HG03060 (cell line): ENCODE results near the gene BORCS6.
A peak's percentile ranks its signal among the peaks of the same experiment; 100 is the strongest.

Experiments used
- ATAC-seq: cut with Tn5 transposase; IDR thresholded peaks from one replicate; pipeline ENCODE4 v1.9.1; 2021; ENCODE audit warnings: low read depth, moderate number of reproducible peaks; ENCODE audit not compliant: unreplicated experiment

The BORCS6 gene

GRCh38 chr17:8144401-8145231, 45.4 kb downstream of the BORCS6 start:
- ATAC-seq = no peak

DNA sequence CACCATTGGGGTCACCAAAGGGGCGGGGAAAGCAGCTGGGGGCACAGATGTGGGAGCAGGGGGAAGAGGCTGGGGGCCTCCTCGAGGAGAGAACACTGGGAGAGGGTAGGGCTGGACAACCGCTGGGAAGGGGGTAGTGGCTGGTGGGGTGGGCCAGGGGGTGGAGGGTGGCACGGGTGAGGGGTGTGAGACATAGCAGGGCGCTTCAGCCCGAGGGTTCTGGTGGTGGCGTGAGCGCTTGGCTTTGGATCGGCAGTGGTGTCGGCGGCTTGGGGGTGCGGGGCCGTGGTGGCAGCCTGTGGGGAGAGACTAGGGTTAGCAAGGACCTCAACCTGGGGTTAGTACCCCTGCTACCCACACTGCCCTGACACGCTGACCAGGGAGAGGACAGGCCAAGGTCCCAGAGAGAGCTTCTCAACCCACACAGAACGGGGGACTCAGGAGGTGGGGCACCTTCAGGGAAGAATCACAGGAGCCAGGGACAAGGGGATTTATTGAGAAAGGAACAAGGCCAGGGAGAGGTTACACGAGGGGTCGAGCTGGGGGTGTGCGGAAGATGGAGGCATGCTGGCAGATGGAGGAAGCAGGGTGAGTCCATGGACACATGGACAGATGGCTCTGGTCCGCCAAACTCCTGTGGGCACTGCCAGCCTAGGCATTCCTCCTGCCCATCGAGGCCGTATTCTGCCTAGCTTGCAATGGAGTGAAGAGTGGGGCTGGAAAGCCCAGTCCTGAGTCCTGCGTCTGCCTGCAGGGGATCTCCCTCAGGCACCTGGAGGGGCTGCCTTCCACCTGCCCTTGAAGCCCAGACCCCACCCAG, 46.2 kb downstream of the BORCS6 start:
- no peak for ATAC-seq

DNA sequence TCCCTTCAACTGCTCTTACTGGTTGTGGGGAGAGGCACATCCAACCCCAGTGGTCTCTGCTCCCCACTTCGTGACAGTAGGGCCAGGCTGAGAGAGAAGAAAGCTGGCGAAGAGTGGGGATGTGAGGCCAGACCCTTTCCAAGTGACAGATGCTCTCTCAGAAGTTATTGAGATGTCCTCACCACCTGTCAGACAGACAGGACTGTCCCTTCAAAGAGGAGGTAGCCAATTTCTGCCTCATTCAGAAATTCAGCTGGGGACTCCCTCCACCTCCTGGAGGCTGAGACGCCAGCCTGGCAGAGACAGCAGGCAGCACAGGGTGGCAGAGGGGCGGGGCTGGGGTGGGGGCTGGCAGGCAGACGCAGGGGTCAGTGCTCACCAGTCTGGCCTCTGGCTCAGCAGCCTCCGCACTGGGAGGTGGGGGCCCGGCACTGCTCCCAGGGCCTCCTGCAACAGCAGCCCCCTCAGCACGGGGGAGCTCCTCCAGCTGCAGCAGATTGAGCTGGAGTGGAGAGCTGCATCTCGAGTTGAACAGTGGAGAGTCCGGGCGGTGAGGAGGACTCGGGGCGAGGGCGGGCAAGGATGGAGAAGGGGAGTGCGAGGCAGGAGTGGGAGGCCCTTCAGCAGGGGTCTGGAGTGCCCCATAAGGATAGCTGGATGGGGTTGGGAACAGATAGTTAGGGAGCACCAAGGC, 46.9 kb downstream of the BORCS6 start:
- ATAC-seq = no peak

DNA sequence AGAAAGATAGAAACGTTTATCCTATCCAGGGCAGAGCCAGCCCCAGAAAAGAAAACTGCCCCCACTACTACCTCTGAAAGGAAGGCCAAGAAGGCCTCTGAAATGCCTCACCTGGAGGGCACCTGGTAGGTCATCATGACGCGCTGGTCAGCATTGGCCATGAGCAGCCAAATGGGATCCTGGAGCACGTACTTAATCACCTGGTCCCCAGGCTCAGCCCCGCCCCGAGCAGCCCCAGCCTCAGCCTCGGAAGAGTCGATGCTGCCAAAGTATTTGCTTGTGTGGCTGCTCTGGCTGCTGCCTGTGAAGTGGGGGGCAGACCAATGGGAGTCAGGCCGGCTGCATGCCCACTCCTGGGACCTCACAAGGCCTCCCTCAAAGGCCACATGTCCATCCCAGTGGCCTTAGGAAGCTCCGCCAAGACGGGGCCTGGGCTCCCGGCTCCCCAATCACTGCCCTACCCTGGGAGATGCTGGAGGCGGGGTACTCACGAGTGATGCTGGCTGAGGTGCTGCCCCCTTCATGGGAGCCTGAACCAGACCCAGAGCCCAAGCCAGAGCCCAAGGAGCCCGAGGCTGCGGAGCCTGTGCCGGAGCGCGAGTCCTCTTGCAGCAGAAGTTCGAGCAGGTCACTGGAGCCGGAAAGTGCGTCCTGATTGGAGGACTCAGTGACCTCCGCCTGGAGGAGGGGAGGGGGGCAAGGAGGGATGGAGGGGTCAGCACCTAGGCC, 47.7 kb downstream of the BORCS6 start:
- no peak for ATAC-seq

DNA sequence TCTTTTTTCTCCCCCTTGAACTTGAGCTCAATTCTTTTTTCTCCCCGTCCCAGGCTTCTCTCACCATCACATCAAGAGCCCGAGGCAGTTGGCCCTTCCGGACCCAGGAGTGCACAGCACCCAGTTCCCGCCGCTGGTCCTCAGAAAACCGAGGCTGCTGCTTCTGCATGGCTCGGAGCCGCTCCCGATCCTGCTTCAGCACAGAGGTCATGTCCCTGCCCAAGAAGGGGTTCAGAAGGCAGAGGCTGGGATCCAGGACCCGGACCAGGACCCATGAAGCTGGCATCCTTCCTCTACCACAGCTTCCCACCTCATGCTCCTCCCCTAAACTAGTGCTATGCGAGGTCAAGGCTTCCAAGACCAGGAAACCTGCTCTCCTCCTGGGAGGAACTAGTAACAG, 48.2 kb downstream of the BORCS6 start:
- ATAC-seq = no peak

- no peak for ATAC-seq
These were observed 48.9 kb downstream of the BORCS6 start for GRCh38 chr17:8141045-8141444.

GRCh38 chr17:8140065-8141029, 49.6 kb downstream of the BORCS6 start:
- ATAC-seq = no peak

DNA sequence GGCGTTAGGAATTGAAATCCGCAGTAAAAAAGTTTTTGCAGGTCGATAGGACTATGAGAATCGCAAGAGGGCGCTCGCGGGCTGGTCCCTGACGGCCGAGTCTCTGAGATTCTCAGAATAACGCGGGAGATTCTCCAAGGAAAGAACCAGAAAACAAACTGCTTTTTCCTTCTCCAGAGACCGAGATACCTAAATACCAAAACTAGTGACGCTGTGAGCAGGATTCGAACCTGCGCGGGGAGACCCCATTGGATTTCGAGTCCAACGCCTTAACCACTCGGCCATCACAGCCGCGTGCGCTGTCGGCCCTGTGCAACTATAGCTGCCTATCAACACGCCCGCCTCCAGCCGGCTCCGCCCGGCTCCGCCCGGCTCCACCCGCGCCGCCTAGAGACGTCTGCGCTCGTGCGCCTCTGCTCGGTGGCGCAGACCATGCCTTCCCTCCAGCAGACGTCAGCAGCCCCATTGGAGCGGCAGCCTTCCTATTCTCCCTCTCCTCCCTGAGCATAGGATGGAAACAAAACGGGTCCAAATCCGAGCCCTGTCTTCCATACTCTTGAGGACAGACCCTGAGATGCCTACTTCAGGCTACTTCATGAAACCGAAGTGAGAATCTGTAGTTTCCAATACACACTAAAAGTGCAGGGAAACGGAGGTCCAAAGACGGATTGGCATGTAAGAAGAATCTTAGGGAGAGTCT, 51.2 kb downstream of the BORCS6 start:
- ATAC-seq = peak; percentile 63

GRCh38 chr17:8138374-8138671, 51.7 kb downstream of the BORCS6 start:
- no peak for ATAC-seq
